Keratinocyte (primary cell): ENCODE measurements around the gene KLF11.

Source experiments
- CTCF ChIP-seq, 3 experiments: IDR thresholded peaks in 1 of 3; conservative IDR thresholded peaks in 1 of 3; optimal IDR thresholded peaks in 1 of 3; 2 replicates in 2 of 3; 3 replicates in 1 of 3; pipeline versions ENCODE3 to v1.5.1; 2011; ENCODE audit warnings: low read length in 3 of 3, mild to moderate bottlenecking in 3 of 3, moderate library complexity in 2 of 3, control low read depth in 1 of 3, inconsistent platforms in 1 of 3; ENCODE audit not compliant: insufficient read depth in 2 of 3; ENCODE audit errors: extremely low read depth in 1 of 3
- EZH2 ChIP-seq: IDR thresholded peaks from one replicate; pipeline ENCODE4 v1.6.1; 2012; ENCODE audit warnings: inconsistent platforms, mild to moderate bottlenecking, low read length, moderate library complexity

GRCh38 chr2:10000541-10000940, 42.8 kb upstream of the KLF11 start:
- TF ChIP-seq CTCF (optimal IDR thresholded peaks at IDR 0.05 in 1 of 3, IDR thresholded peaks at IDR 0.05 in 1 of 3, conservative IDR thresholded peaks at IDR 0.05 in 1 of 3; ENCODE audit: extremely low read depth in 1 of 3, insufficient read depth in 2 of 3, low read length in 3 of 3) (no peak), EZH2 (no peak)
